Lung (tissue), 16 donors: ENCODE measurements around the gene LRRC15. TPM values are rescaled to one million over a fixed set of nuclear protein-coding genes. Genes with fewer than 3 reads are reported as not detected.
A peak's percentile ranks its signal among the peaks of the same experiment; 100 is the strongest.

Experiments used
- ATAC-seq: fragments of 200-7000 bp; cut with Tn5 transposase; one replicate; pipeline ENCODE4 v1.9.1; 2020; ENCODE audit warnings: moderate number of reproducible peaks; ENCODE audit not compliant: insufficient read depth, low FRiP score
- DNase-seq, 3 donors: peaks; one replicate each; pipeline ENCODE4 v3.0.0-alpha.2; 2013 to 2017
- H3K27ac ChIP-seq, 2 donors: one replicate each; pipeline ENCODE4 v1.5.1; 2013; ENCODE audit warnings: mild to moderate bottlenecking in 2 of 2, moderate library complexity in 2 of 2, control low read depth in 1 of 2, inconsistent platforms in 1 of 2, low read depth in 1 of 2, low read length in 1 of 2
- H3K27me3 ChIP-seq, 3 donors: one replicate each; pipeline ENCODE4 v1.5.1; 2013; ENCODE audit warnings: low read length in 2 of 3; ENCODE audit not compliant: control insufficient read depth in 3 of 3, insufficient read depth in 3 of 3
- H3K36me3 ChIP-seq, 4 donors: one replicate each; pipeline ENCODE4 v1.5.1; 2013; ENCODE audit warnings: low read length in 4 of 4, mild to moderate bottlenecking in 1 of 4, moderate library complexity in 1 of 4; ENCODE audit not compliant: control insufficient read depth in 4 of 4, insufficient read depth in 4 of 4
- H3K4me1 ChIP-seq, 5 donors: one replicate each; pipeline ENCODE4 v1.5.1; 2013; ENCODE audit warnings: low read length in 5 of 5, mild to moderate bottlenecking in 2 of 5, moderate library complexity in 1 of 5; ENCODE audit not compliant: control insufficient read depth in 5 of 5, insufficient read depth in 5 of 5
- H3K4me3 ChIP-seq: one replicate; pipeline ENCODE4 v1.5.1; 2013; ENCODE audit warnings: mild to moderate bottlenecking, control low read depth, moderate library complexity
- H3K9ac ChIP-seq, 2 donors: one replicate each; pipeline ENCODE4 v1.5.1; 2013; ENCODE audit warnings: low read length in 2 of 2, control low read depth in 1 of 2; ENCODE audit not compliant: insufficient read depth in 1 of 2
- H3K9me3 ChIP-seq, 4 donors: one replicate each; pipeline ENCODE4 v1.5.1; 2013; ENCODE audit warnings: low read length in 3 of 4, mild to moderate bottlenecking in 1 of 4, moderate library complexity in 1 of 4; ENCODE audit not compliant: control insufficient read depth in 4 of 4, insufficient read depth in 3 of 4
- CTCF ChIP-seq: IDR thresholded peaks from 2 replicates; pipeline ENCODE4 v1.5.1; 2012; ENCODE audit warnings: mild to moderate bottlenecking; ENCODE audit errors: control extremely low read depth, extremely low read depth
- WGBS, 2 donors: extraction: QIAGEN DNeasy Blood & Tissue Kit; methylation state at CpG; one replicate each; pipeline ENCODE4 v1.1.7; 2013; 5-methylcytosine and 5-hydroxymethylcytosine counted together
- long read RNA-seq, 5 donors: transcript quantifications; one replicate each; lab custom pipeline, GENCODE V29; 2026
- polyA plus RNA-seq, 2 donors: library from polyadenylated mRNA; stranded (reverse); fragments of 200-250 nt; gene quantifications; one replicate each; pipeline ENCODE4 v1.2.1, GENCODE V29; 2013
- total RNA-seq, 2 donors: library from RNA; depleted of rRNA in 1 of 2; stranded (reverse); fragments of >200 nt in 1 of 2; gene quantifications; one replicate each; pipeline ENCODE4 v1.2.1, GENCODE V29; 2014 to 2021
- donor health status: control.
- donor health status: control.
- donor health status: Bipolar disorder and iron deficiency.
- donor health status: healthy.
- donor health status: DM: yes; HTN: yes; CAD: no.

The LRRC15 gene
- 1 to 10 TPM in 1 of 2 donors, under 1 TPM in 1; 0.06 to 1.2 TPM for total RNA-seq
- polyA plus RNA-seq = under 1 TPM; 0.07 to 0.08 TPM
- long read RNA-seq, donor 1 = 0 reads
- long read RNA-seq, donor 2 = 0 reads
- long read RNA-seq, donor 3 = 0 reads
- long read RNA-seq, donor 4 = 0 reads
- long read RNA-seq, donor 5 = 0 reads

GRCh38 chr3:194369522-194370279 lies at the start of gene LRRC15:
Gene LRRC15 (minus strand): TSS chr3:194369743. CDS start chr3:194361043, 8,700 bp downstream.
- Histone ChIP-seq H3K4me1 (peaks cover 0 to 16% (median 3%) of the 10 kb centered on the region in 5 donors), H3K27ac (no peak within 1 kb of the TSS), H3K36me3 (no peaks in the 10 kb centered on the region), H3K4me3 (no peak within 1 kb of the TSS), H3K9ac (no peak within 1 kb of the TSS), H3K27me3 (peaks cover 0 to 18% (median 6%) of the 10 kb centered on the region in 3 donors), H3K9me3 (no peaks in the 10 kb centered on the region)
- TF ChIP-seq CTCF = no peak
- peak; percentile 59 for ATAC-seq
- peak in 2 of 3 donors; percentile 18 to 30 for DNase-seq
- 16 to 22% methylated on average over 21 of the region's 21 CpGs for WGBS, 2 donors

- no peak for ATAC-seq
These were observed 49.1 kb upstream of the LRRC15 start for GRCh38 chr3:194418671-194419070.

GRCh38 chr3:194407423-194407822 lies 37.9 kb upstream of the LRRC15 start:
- no peak for DNase-seq
- ATAC-seq = no peak
- Histone ChIP-seq H3K36me3 (peaks cover 2 to 23% (median 9%) of the 10 kb centered on the region in 4 donors), H3K9ac (no peak overlapping the region), H3K27ac (no peak overlapping the region), H3K4me1 (no peaks in the 10 kb centered on the region), H3K27me3 (no peaks in the 10 kb centered on the region), H3K9me3 (no peaks in the 10 kb centered on the region), H3K4me3 (no peak overlapping the region)
- no peak for TF ChIP-seq CTCF
- WGBS, 2 donors = 82 to 96% methylated on average over 7 of the region's 7 CpGs

More at GRCh38 chr3:194418671-194419070, 49.1 kb upstream of the LRRC15 start:
- Histone ChIP-seq H3K4me1 (no peaks in the 10 kb centered on the region), H3K9ac (no peak overlapping the region), H3K36me3 (peaks cover 4 to 27% (median 9%) of the 10 kb centered on the region in 4 donors), H3K9me3 (no peaks in the 10 kb centered on the region), H3K4me3 (no peak overlapping the region), H3K27ac (no peak overlapping the region), H3K27me3 (no peaks in the 10 kb centered on the region)
- 86 to 95% methylated on average over 2 of the region's 2 CpGs for WGBS, 2 donors
- no peak for TF ChIP-seq CTCF
- no peak for DNase-seq
